NCI-H1092 treated with DMSO at 0.1 percent for 48 hours (cell line): ENCODE results near the gene CPSF3.

Source experiments
- DNase-seq: peaks from one replicate; lab custom pipeline; 2025; lab: John Stamatoyannopoulos, UW

The CPSF3 gene

GRCh38 chr2:9423100-9423921 is at the start of gene CPSF3, which contains the start of gene ITGB1BP1:
TSS of gene CPSF3 (plus strand) at chr2:9423654. CDS start at chr2:9423774, 120 bp downstream.
TSS of gene ITGB1BP1 (minus strand) at chr2:9423528. CDS start at chr2:9418697, 4,831 bp downstream.
- peak; percentile 93 for DNase-seq

DNA sequence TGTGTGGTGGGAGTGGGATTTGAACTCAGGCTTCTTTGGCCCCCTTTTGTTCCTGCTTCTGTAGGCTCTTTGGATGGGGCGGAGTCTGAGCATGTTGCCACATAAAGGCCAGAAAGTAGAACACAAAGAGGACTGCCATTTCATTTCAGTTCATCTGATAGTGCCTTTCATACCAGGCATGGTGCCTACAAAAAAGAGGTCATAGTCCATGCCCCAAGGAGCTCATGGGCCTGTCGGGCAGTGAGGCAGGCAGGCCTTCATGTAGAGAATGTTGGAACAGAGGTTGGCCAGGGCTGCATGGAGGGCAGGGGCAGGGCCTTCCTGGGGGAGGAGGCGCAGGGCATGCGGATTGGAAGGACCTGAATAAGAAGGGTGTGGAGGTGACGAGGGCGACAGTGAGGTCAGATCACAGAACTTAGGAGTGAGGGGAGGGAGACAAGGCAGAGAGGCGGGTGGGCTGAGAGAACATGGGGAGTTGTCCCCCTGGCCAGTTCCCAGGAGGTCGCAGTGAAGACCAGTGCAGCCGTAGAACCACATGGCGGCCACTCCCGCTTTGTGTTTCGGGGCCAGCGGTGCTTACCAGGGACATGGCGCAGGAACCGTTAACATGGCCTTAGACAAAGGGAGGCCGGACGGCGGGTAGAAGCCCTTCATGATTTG is 49.3 kb upstream of the CPSF3 start:
- DNase-seq: no peak

- no peak for DNase-seq
Observed at GRCh38 chr2:9375857-9376428, 47.5 kb upstream of the CPSF3 start.

- no peak for DNase-seq
Observed at GRCh38 chr2:9377461-9378097, 45.9 kb upstream of the CPSF3 start.

- no peak for DNase-seq
Observed at GRCh38 chr2:9378433-9379390, 44.7 kb upstream of the CPSF3 start.

DNA sequence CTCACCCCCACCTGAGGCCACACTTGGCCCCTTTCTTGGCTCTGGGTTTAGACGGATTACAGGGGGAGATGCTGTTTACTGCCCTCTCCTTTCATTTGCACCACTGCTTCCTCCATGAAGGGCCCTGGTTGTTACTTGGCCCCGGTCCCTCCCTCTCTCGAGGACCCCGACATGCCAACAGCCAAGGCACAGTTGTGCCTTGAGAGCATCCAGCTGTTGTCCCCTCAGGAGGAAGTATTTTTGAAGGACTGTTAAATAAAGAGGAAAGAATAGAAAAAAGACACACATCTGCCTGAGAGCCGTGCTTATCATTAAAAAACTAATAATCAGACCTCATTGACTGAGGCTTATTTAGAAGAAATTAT is 44.1 kb upstream of the CPSF3 start:
- no peak for DNase-seq

DNA sequence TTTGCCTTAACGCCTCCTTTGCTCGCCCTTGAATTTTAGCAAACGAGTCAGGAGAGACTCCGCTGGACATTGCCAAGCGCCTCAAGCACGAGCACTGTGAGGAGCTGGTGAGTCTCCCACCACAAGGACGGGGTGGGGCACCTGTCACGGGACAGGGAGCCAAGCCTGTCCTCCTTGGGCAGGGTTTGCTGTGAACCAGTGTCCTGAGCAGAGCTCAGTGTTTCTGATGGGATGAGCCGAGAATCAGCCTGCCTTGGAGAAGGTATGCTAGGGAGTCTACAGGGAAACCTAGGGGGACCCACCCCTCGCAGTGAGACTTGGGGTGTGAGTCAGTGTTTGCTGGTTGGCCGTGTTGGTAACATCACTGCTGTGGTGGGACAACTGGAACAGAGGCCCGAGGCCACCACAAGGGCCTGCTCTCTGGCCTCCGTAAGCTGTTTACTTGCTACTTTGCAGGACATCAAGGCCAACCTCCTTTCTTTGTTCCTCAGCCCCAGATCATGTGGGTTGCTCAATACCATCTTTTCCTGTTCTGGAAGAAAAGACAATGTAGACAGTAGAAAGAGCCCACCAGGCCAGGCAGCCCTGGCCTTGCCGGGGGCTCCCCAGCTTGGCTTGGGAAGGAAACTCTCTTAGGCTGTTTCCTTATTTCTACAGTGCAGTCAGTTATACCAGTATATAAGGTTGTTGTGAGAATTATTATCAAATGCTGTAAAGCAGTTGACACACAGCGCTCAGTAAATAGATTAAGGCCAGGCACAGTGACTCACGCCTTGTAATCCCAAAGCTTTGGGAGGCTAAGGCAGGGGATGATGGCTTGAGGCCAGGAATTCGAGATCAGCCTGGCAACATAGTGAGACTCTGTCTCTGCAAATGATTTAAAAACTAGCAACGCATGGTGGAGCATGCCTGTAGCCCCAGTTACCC is 42.5 kb upstream of the CPSF3 start:
- no peak for DNase-seq

DNA sequence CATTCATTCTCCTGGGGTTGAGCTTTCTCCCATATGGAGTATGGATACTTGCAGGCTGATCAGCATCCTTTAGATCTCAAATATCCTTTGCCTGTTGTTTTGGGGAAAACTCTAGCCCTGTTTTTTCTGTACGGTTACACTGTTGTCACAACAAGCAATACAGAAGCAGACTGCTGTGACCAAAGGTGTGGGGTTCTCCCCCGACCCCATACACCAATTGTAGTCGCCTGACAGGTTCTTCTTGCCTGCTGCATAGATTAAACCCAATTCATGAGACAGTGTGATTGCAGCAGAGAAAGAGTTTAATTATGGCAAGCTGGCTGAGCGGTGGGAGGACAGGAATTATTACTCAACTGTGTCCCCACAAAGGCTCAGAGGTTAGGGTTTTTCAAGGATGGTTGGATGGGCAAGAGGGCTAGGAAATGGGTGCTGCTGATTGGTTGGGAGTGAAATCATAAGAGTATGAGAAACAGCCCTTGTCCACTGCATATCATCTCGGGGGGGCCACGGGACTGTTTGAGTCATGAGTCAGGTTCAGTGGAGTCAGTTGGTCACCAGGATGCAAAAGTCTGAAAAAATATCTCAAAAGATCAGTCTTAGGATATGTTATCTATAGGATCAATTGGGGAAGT is 40.7 kb upstream of the CPSF3 start:
- DNase-seq: no peak

DNA sequence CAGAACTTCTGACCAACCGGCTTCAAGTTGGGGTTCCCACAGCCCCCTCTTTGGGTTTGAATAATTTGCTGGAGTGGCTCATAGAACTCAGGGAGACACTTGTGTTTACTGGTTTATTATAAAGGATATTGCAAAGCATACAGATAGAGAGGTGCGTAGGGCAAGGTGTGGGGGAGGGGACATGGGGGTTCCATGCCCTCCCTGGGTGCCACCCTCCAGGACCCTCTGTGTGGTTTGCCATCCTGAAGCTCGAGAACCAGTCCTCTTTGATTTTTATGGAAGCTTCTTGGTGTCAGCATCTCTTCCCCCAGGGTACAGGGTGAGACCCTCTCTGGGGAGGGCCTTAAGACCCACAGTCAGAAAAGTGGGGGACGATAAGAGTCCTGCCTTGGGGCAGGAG is 38.9 kb upstream of the CPSF3 start:
- no peak for DNase-seq

DNA sequence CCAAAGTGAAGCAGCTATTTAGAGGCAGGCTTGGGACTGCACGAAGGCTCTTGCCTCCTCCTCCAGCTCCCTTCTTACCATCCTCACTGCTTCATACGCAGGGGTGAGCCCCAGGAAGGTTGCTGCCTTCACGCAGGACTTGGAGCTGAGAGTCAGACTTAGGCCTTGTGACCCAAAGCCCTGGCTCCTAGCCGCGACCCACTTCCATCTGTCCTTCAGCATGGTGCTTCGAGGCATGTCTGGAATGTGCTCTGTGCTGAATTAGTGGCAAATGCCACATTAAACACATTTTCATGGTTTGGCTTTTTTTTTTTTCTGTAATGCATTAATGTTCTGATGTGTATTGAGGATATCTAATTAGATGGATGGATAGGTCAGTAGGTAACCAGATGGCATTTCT is 37.6 kb upstream of the CPSF3 start:
- no peak for DNase-seq

DNA sequence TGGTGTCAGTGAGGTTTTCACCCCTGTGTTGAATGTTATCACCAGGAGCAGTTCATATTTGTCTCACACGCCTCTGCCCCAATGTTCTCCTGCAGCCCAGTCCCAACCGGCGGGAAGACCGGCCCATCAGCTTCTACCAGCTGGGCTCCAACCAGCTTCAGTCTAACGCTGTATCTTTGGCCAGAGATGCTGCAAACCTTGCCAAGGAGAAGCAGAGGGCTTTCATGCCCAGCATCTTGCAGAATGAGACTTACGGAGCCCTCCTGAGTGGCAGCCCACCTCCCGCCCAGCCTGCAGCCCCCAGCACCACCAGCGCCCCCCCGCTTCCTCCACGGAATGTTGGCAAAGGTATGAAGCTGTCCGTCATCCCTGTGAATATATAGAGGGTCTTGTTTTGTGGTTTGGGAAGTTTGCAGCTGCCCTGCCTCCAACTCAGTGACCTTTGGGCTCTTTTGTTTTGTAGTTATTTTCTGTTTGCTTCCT is 35.2 kb upstream of the CPSF3 start:
- DNase-seq: no peak

DNA sequence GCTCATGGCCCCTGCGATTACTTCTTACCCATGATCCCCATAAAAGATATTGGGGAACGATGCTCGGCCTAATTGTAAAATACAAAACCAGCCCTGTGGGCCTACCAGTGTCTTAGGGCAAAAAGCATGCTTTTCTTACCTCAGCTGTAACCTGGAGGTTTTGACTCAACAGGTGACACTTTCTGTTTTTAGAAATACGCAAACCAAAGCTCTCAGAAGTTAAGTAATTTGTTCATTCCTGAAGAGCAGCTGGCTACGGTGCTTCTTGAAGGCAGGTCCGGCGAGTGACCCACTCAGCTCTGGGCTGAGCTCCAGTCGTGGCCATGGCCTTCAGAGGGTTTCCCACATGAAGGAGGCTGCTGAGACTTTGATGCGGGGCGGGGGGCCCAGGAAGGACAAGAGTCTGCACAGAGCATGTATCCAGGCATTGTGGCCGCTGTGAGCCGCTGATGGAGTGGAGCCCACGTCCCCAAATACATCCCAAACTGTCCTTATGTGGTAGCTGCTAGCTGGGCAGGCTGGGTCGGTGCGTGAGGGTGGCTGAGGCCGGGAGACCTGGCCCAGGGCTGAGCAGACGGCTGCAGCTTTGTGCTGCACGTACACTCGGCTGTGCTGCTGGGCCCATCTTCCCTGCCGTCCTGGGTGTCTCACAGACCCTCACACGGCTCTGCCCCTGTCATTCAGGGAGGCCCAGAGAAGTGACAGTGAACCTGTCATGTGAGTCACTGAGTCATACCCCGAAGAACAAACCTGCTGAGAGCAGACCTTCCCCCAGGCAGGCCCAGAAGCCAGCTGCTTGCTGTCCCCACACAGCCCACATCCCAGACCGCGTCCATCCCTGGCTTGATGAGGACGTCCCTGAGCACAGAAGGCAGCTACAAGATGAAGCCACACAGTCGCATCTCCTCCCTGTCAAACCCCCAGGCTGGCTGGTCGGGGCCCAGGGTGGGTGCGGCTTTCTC is 34.2 kb upstream of the CPSF3 start:
- no peak for DNase-seq

DNA sequence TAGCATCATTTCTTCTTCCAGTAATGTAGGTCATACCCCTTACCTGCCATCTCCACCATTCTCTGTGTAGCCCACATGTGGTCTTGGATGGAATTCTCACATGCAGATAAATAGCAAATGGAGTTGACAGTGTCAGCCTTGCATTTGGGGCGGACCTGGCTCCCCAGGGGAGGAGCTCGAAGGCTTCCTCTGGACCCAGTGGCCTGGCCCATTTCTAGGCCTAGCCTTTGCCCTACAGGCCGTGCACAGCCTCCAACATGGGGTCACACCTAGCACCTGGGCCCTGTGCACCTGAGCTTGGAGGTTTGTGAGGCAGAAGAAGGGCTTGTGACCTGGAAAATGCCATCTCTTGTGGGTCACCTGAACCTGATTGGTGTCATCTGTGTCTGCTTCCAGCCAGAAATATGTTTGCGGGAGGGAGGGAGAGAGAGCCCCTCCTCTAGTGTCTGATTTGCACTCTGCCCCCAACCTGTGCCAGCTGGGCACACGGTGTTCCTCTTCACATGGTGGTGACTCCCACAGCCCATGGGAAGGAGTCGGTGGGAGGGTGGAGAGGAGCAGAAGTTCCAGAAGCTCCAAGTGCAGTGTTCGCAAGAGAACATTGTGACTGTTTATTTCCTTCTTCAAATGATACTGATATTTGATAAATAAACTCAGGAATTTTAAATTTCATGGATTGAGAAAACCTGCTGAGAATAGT is 33.2 kb upstream of the CPSF3 start:
- no peak for DNase-seq

- DNase-seq: no peak
Observed at GRCh38 chr2:9390991-9391390, 32.5 kb upstream of the CPSF3 start.

DNA sequence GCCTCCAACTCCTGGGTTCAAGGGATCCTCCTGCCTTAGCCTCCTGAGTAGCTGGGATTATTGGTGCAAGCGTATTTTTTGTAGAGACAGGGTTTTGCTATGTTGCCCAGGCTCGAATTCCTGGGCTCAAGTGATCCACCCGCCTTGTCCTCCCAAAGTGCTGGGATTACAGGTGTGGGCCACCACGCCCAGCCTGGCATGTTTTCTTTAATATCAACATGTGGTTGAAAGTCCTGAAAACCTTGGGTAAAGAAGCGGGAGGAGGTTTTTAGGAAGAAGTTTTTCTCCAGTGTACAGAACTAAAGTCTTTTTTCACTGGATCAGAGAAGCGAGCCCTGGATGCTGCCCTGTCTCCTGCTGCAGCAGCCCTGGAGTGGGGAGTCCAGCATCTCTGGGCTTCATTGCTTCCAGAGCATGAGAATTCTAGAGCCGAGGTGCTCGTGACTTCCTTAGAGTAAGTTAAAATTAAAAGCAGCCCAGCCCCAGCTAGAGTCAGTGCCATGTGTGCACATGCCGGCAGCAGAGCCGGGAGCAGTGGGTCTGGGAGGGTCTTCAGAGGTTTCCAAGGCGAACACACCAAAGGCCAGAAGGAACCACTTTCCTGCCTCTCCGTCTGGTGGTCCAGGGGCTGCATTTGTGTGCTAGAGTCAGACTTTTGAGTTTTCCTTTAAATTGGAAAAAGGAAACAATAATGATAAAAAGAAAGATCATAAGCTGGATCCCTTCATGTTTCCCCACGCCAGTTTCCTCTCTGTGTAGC is 31.3 kb upstream of the CPSF3 start:
- DNase-seq: no peak

DNA sequence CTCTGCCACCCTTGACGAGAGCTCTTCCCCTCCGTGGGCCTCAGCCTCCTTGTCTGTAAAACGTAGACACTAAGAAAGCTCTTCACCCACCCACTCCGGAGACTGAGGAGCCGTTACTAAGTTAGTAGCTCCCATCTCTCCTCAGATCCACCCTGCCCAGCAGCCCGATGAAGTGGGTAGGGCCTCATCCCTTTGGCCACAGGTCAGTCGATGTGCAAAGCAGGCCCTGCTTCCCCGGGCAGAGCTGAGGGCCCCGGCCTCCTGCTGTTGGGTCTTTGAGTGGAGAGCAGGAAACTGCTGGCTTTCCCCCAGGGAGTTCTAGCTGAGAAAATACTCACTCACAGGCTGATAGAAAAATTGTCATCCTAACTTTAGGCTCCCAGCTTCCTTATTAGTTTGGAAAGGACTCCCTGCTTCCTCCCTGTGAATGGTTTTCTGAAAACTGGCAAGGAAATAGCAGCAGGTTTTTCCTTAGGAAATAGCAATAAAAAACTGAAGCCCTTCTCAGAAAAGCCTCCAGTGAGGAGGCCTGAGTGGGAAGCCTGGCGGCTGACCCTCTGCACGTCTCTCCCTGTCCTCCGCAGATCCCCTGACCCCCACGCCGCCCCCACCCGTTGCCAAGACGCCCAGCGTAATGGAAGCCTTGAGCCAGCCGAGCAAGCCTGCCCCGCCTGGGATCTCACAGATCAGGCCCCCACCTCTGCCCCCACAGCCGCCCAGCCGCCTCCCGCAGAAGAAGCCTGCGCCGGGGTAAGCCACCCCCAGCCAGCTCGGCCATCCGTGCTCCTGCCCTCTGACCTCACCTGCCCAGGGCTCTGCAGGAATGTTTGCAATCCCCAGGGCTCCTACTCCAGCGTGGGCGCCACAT is 30.3 kb upstream of the CPSF3 start:
- no peak for DNase-seq
